ENCODE measurements around the gene SLC25A15. TPM values are rescaled to one million over a fixed set of nuclear protein-coding genes. Genes with fewer than 3 reads are reported as not detected.

Gene SLC25A15
- total RNA-seq, result 20.7 and 22.5 TPM in 2 replicates
- polyA plus RNA-seq (2012), result 6.6 TPM

GRCh38 chr13:40789275-40790153 is at the start of gene SLC25A15:
Gene SLC25A15, plus strand, starts transcription at chr13:40789611. Its CDS starts 3,616 bp downstream, at chr13:40793227.
- DNase-seq (ENCODE audit: low read depth), result peak; percentile 88

DNA sequence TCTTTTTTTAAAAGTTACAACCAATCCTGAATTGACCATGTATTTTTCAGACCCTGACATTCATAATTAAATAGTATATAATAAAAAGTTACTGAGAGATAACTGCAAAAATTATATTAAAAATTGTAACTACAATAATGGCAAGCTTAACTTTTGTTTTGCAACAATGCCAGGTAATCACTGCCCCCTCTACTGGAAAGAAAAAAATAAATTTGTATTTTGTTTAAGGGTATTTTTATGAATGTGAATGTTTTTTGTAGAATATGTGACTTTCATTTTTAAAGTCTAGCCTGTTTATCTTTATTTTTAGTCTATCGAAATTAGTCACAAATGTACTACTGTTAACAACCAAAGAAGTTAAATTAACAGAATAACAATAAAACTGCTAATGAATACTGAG is 40.1 kb upstream of the SLC25A15 start:
- DNase-seq (ENCODE audit: low read depth), result no peak

GRCh38 chr13:40755082-40755700 is 34.2 kb upstream of the SLC25A15 start:
- no peak for DNase-seq (ENCODE audit: low read depth)

- DNase-seq (ENCODE audit: low read depth), result no peak
Measured at GRCh38 chr13:40756042-40756441, 33.4 kb upstream of the SLC25A15 start.

DNA sequence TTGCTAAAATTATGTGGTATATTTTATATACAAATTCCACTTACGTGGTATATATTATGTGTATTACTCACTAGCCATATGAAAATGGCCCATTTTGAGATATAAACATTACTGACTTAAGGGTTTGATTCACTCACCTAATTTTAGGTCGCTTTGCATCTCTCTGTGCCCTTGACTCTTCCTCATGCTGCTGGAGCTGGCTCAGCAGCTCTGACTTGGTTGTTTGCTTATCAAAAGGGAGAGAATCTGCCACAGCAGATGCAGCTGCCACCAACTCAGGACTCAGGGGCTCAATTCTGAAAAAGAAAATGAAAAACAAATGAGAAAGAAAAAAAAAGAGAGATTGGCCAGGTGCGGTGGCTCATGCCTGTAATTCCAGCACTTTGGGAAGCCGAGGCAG is 30.6 kb upstream of the SLC25A15 start:
- no peak for DNase-seq (ENCODE audit: low read depth)

- no peak for DNase-seq (ENCODE audit: low read depth)
Measured at GRCh38 chr13:40762849-40763248, 26.6 kb upstream of the SLC25A15 start.

DNA sequence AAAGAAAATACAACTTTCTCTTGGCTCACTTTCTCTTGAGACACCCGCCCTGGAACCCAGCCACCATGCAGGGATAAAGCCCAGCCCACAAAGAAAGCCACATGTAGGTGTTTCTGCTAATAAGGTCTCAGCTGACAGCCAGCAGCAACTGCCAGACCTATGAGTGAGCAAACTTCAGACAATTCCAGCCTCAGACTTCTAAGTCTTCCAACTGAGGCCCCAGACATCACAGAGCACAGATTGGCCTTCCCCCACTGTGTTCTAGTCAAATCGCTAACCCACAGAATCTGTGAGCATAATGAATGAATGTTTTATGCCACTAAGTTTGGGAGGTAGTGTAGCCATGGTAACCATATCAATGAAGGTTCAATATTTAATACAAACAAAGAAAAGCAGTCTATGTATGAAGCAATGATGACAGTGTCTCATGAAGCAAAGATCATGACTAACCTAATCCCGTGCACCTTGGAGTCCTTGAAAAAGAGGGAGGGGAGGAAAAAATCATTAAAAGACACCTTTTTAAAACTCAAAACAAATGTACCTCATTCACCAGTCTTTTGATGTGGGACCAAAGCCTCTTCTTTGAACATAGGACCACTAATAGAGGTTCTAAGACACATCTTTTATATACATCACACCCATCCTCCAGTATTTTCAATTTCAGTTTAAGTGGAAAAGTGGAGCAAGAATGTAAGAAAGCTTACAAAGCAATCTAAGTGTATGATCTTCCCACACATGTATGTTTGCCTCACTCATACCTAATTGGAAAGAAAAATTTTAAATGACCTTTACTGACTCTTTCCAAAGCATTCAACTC is 24.6 kb upstream of the SLC25A15 start:
- peak; percentile 80 for DNase-seq (ENCODE audit: low read depth)

- DNase-seq (ENCODE audit: low read depth), result no peak
Measured at GRCh38 chr13:40765602-40766001, 23.8 kb upstream of the SLC25A15 start.

- no peak for DNase-seq (ENCODE audit: low read depth)
Measured at GRCh38 chr13:40769970-40770369, 19.4 kb upstream of the SLC25A15 start.

DNA sequence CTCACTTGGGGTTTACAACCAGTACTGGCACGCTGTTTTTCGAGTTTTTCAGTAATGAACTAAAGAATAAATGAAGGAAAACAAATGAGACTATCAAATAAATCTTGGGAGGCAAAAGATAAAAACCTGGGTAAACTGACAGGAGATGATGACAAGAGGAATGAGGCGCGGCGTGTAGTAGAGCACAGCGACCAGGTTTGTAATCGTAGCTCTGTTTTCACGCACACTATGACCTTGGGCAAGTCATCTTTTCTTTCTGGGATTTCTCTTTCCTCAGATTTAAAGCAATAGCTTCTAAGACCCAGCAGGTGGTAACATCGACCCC is 18.8 kb upstream of the SLC25A15 start:
- no peak for DNase-seq (ENCODE audit: low read depth)

GRCh38 chr13:40770934-40771618 is 18.3 kb upstream of the SLC25A15 start, which contains the start of gene MRPS31:
Gene MRPS31, minus strand, starts transcription at chr13:40771190. Its CDS starts 54 bp downstream, at chr13:40771136.
- peak; percentile 96 for DNase-seq (ENCODE audit: low read depth)

- DNase-seq (ENCODE audit: low read depth), result no peak
Measured at GRCh38 chr13:40772765-40773473, 16.5 kb upstream of the SLC25A15 start.

DNA sequence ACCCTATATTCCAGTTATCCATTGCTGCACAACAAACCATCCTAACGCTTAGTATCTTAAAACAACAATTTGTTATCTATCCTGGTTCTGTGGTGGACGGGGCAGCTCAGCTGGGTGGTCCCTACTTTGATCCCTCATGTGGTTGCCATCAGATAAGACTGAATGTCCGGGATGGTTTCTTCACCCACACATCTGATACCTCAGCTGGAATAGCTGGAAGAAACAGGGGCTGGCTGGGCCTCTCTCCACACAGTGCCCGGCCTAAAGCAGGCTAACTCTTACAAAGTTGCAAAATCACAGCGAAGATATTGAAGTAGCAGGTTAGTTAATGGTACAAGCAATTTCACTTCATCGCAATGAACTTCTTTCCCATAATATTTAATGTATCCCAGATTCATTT is 14.7 kb upstream of the SLC25A15 start:
- no peak for DNase-seq (ENCODE audit: low read depth)

DNA sequence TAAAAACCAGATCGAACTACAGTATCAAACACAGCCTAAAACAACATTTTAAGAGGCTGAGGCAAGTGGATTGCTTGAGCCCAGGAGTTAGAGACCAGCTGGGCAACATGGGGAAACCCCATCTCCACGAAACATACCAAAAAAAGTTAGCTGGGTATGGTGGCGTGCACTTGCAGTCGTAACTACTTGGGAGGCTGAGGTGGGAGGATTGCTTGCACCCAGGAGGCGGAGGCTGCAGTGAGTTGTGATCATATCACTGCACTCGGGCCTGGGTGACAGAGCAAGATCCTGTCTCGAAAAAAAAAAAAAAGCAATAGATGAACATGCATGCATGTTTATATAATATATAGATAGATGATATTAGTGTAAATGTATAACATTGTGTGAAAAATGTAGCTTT is 13.2 kb upstream of the SLC25A15 start:
- DNase-seq (ENCODE audit: low read depth), result no peak

DNA sequence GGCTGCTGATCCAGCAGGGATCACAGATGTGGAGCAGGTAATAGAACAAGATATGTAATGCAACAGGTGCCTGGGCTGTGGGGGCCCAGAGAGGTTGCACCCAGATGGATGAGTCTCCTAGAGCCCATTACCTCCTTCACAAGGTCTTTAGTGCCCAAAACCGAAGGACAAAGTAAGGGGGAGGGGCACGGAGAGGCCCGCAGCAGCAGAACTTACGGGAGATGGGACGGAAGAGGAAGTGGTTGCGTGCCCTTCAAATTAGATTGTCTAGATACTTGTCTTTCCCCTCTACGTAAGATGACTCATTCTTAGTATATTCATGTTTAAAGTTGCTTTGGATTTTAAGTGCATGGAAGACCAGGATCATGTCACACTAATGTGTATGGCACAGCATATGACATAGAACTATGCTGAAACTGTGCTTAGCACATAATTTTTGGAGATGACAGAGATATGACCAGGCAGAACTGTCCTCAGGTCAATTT is 12.7 kb upstream of the SLC25A15 start:
- no peak for DNase-seq (ENCODE audit: low read depth)

DNA sequence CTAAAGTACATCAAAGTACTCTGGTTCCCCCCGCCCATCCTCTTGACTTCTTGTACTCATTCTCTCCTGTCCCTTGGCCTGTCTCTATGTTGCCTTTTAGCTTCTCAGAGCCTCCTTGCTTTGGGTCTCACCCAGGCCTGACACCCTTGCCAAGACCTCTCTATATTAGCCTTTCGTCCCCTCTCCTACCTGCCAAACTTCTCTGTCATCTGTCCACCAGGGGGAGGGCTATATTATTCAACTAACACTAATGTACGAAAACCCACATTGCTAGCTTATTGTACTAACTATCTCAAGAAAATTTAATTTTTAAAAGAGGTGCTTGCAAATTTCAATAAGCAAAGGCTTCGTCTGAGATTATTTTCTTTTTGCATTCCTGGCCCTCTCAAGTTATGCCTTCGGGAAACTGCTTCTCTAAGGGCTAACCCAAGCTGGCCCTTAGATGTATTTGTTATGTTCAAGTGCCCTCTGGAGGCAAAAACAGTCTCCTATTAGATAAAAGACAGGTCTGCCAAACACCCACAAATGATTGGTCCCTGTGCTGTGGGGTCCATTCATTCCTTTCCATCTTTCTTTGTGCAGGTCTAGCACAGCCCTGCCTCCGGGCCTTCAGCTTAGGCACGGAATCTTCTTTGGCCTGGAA is 12.1 kb upstream of the SLC25A15 start:
- peak; percentile 70 for DNase-seq (ENCODE audit: low read depth)

- DNase-seq (ENCODE audit: low read depth), result no peak
Measured at GRCh38 chr13:40777809-40778175, 11.6 kb upstream of the SLC25A15 start.

DNA sequence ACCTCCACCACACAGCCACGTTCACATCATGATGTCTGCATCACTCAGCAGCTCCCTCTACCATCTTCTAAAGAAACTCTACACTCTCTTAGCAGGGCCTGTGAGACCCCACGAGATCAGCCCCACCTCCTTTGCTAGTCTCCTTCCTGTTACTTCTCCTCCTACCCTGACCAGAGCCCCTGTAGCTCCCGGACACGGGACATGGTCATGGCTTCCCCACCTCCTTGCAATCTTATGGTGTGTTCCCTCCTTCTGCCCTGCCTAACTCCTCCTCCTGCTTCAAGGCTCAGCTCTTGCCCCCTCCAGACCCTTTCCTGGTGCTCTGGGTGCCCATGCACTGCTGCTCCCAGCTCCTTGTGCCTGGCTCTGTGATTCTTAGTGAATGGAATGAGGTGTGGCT is 10.4 kb upstream of the SLC25A15 start:
- no peak for DNase-seq (ENCODE audit: low read depth)

GRCh38 chr13:40779796-40780285 is 9.6 kb upstream of the SLC25A15 start:
- DNase-seq (ENCODE audit: low read depth), result no peak
